GM23248 (cell line): Measurements from ENCODE around the gene STRIP2. TPM values are rescaled to one million over a fixed set of nuclear protein-coding genes. Genes with fewer than 3 reads are reported as not detected.
A peak's percentile ranks its signal among the peaks of the same experiment; 100 is the strongest.

ENCODE experiments used
- DNase-seq: peaks from one replicate; pipeline ENCODE4 v3.0.0-alpha.2; 2015
- H2AFZ ChIP-seq: fragments of 200-600 bp; sonication (generic); 2 replicates; pipeline ENCODE4 v1.6.1; 2016; ENCODE audit warnings: antibody characterized with exemption
- H3F3A ChIP-seq: fragments of 200-600 bp; sonication (generic); 2 replicates; pipeline ENCODE4 v1.6.1; 2016; ENCODE audit warnings: mild to moderate bottlenecking, antibody characterized with exemption, mixed run types; ENCODE audit not compliant: insufficient read depth
- H3K27ac ChIP-seq: fragments of 200-600 bp; sonication (generic); 2 replicates; pipeline ENCODE4 v1.5.1; 2016; ENCODE audit warnings: mild to moderate bottlenecking
- H3K27me3 ChIP-seq: fragments of 200-600 bp; sonication (generic); replicated peaks from 2 replicates; pipeline ENCODE4 v1.6.1; 2016; ENCODE audit warnings: mild to moderate bottlenecking; ENCODE audit not compliant: insufficient read depth
- H3K36me3 ChIP-seq: fragments of 200-600 bp; sonication (generic); 2 replicates; pipeline ENCODE4 v1.6.1; 2016; ENCODE audit warnings: low read depth, mild to moderate bottlenecking
- H3K4me1 ChIP-seq: fragments of 200-600 bp; sonication (generic); 2 replicates; pipeline ENCODE4 v1.6.1; 2016; ENCODE audit warnings: mild to moderate bottlenecking; ENCODE audit not compliant: insufficient read depth
- H3K4me2 ChIP-seq: fragments of 200-600 bp; sonication (generic); one replicate; pipeline ENCODE4 v1.6.1; 2016; ENCODE audit warnings: mild to moderate bottlenecking; ENCODE audit not compliant: unreplicated experiment
- H3K4me3 ChIP-seq: fragments of 200-600 bp; sonication (generic); 2 replicates; pipeline ENCODE4 v1.5.1; 2016; ENCODE audit warnings: mild to moderate bottlenecking
- H3K79me2 ChIP-seq: fragments of 200-600 bp; sonication (generic); 2 replicates; pipeline ENCODE4 v1.6.1; 2016; ENCODE audit warnings: mild to moderate bottlenecking; ENCODE audit not compliant: insufficient read depth
- H3K9ac ChIP-seq: fragments of 200-600 bp; sonication (generic); 2 replicates; pipeline ENCODE4 v1.6.1; 2016; ENCODE audit warnings: mild to moderate bottlenecking
- H3K9me2 ChIP-seq: fragments of 200-600 bp; sonication (generic); 2 replicates; pipeline ENCODE4 v1.6.1; 2016; ENCODE audit warnings: mixed run types, mild to moderate bottlenecking, moderate library complexity; ENCODE audit not compliant: insufficient read depth
- H3K9me3 ChIP-seq: fragments of 200-600 bp; sonication (generic); one replicate; pipeline ENCODE4 v1.6.1; 2017; ENCODE audit warnings: low read depth
- H4K20me1 ChIP-seq: fragments of 200-600 bp; sonication (generic); 2 replicates; pipeline ENCODE4 v1.6.0; 2016; ENCODE audit not compliant: insufficient read depth
- EZH2 ChIP-seq: fragments of 200-600 bp; sonication (generic); IDR thresholded peaks from 2 replicates; pipeline ENCODE4 v1.6.1; 2018; ENCODE audit warnings: antibody characterized with exemption, mild to moderate bottlenecking; ENCODE audit not compliant: insufficient read depth, poor library complexity, severe bottlenecking
- EZH2phosphoT487 ChIP-seq: fragments of 200-600 bp; sonication (generic); IDR thresholded peaks from 2 replicates; pipeline ENCODE4 v1.6.1; 2018; ENCODE audit warnings: antibody characterized with exemption, moderate library complexity, mild to moderate bottlenecking, low read depth; ENCODE audit not compliant: insufficient read depth
- WGBS, 2 experiments: methylation state at CpG; one replicate each; pipeline ENCODE4 v1.1.6; 2015 to 2017; ENCODE audit warnings: low lambda C conversion rate in 2 of 2, low coverage in 1 of 2; ENCODE audit errors: missing lambda C conversion rate in 2 of 2; 5-methylcytosine and 5-hydroxymethylcytosine counted together
- in situ Hi-C: fragments of 300-500 bp; cut with MboI; formaldehyde crosslinking; loops from 2 replicates; pipeline ENCODE4 v1.15.0; 2020
- polyA plus RNA-seq: library from polyadenylated mRNA; unstranded; fragments of >200 nt; fragmentation: Nextera tagmentation; extraction: Ambion mirVana; gene quantifications from 2 replicates; pipeline ENCODE4 v1.2.1, GENCODE V29; 2016
- total RNA-seq: library from RNA; depleted of rRNA; stranded (reverse); fragments of >200 nt; shearing (Covaris generic); gene quantifications from 2 replicates; pipeline ENCODE4 v1.2.3, GENCODE V29; 2014

Gene STRIP2
- total and polyA plus RNA-seq, 2 experiments from 2014 or later = 1.5 to 2.2 TPM

DNA sequence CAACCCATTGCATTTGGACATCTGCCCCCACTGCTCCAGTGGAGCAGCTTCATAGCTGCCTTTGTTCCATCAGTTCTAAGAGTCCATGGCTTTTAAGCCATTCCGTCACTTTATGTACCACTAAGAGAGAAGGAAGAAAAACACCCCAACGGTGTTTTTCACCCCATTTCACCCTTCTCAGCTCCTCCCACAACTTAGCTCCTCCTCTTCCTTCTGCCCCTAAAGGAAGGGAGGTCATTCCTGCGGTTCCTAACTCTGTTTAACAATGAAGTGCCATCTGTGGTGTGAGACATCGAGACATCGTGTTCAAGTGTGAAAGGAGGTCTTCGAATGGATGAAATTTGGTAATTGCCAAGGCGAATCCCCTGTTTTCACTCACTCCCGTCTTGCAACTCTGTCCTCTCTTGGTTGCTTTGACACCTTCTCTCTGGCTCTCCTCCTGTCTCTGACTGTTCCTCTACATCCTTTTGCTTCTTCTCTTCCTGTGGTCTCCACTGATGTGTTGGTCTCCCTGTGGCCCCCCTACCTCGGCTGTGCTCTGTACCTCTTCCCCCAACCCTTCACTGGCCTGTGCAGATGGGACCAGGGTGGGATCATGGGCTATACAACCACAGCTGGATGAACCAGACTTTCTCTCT lies 91.1 kb downstream of the STRIP2 start:
- Histone ChIP-seq H3K9ac (no peak overlapping the region), H3K9me3 (no peaks in the 10 kb centered on the region), H3K4me1 (peaks cover 12% of the 10 kb centered on the region), H3K4me2 (no peak overlapping the region), H3K27me3 (no peaks in the 10 kb centered on the region; the same call in 1 of the 2 replicates), H3K4me3 (no peak overlapping the region), H3K36me3 (no peaks in the 10 kb centered on the region), H3F3A (peaks cover 7% of the 10 kb centered on the region; the same call in 1 of the 2 replicates), H3K79me2 (no peaks in the 10 kb centered on the region), H3K27ac (no peak overlapping the region), H4K20me1 (no peaks in the 10 kb centered on the region), H2AFZ (no peak overlapping the region), H3K9me2 (no peaks in the 10 kb centered on the region)
- in situ Hi-C loops = no loop called here
- whole genome bisulfite sequencing, 2 experiments = 79 to 82% methylated on average over 9 of the region's 9 CpGs
- DNase-seq = no peak
- no peak for TF ChIP-seq EZH2phosphoT487
- TF ChIP-seq EZH2 = no peak

DNA sequence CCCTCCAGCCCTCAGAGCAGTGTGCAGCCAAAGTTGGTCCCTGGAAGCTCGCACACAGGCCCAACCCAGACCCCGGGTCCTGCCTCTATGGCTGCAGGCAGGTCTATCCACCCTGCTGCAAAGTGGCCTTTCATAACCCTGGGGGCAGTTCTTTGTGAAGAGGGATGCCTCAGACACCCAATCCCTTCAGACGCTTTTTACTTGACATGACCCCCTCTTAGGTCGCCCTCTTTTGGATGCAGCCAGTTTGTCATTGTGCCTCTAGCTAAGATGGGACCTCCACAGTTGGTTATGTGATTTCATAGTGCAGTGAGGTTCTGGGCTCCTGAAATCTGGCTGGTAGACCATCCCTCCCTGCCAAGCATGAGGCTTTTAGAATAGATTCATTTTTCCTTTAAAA lies 95.4 kb downstream of the STRIP2 start:
- Histone ChIP-seq H3K9me2 (no peaks in the 10 kb centered on the region), H3K27me3 (no peaks in the 10 kb centered on the region), H3F3A (peaks cover 9% of the 10 kb centered on the region; the same call in 1 of the 2 replicates), H3K36me3 (no peaks in the 10 kb centered on the region), H3K9me3 (no peaks in the 10 kb centered on the region), H3K79me2 (no peaks in the 10 kb centered on the region), H3K27ac (no peak overlapping the region), H2AFZ (no peak overlapping the region), H4K20me1 (no peaks in the 10 kb centered on the region), H3K4me3 (no peak overlapping the region), H3K9ac (no peak overlapping the region), H3K4me1 (peaks cover 14% of the 10 kb centered on the region), H3K4me2 (no peak overlapping the region)
- TF ChIP-seq EZH2phosphoT487 (no peak), EZH2 (no peak)
- DNase-seq = no peak
- in situ Hi-C loops = no loop called here
- WGBS, 2 experiments = 85 to 94% methylated on average over 4 of the region's 4 CpGs

GRCh38 chr7:129530795-129531391 lies 96.7 kb downstream of the STRIP2 start:
- Histone ChIP-seq H2AFZ (no peak overlapping the region), H3K9me3 (no peaks in the 10 kb centered on the region), H3K27ac (peak overlapping the region; percentile 48), H3K4me2 (peak overlapping the region; percentile 54), H3K27me3 (no peaks in the 10 kb centered on the region), H3F3A (peaks cover 9% of the 10 kb centered on the region; the same call in 1 of the 2 replicates), H4K20me1 (no peaks in the 10 kb centered on the region), H3K36me3 (no peaks in the 10 kb centered on the region), H3K4me1 (peaks cover 14% of the 10 kb centered on the region), H3K9ac (no peak overlapping the region), H3K4me3 (peak overlapping the region; percentile 34; the same call in 1 of the 2 replicates), H3K9me2 (no peaks in the 10 kb centered on the region), H3K79me2 (no peaks in the 10 kb centered on the region)
- in situ Hi-C loops = no loop called here
- WGBS, 2 experiments = 11 to 38% methylated on average over 3 to 5 of the region's 5 CpGs
- TF ChIP-seq EZH2 (no peak), EZH2phosphoT487 (no peak)
- peak; percentile 95 for DNase-seq

- in situ Hi-C loops = no loop called here
- Histone ChIP-seq H3K27me3 (no peaks in the 10 kb centered on the region), H2AFZ (no peak overlapping the region), H3K27ac (no peak overlapping the region), H3K9ac (no peak overlapping the region), H3K4me3 (no peak overlapping the region), H3K36me3 (no peaks in the 10 kb centered on the region), H3K4me2 (no peak overlapping the region), H3F3A (peaks cover 9% of the 10 kb centered on the region; the same call in 1 of the 2 replicates), H3K79me2 (no peaks in the 10 kb centered on the region), H4K20me1 (no peaks in the 10 kb centered on the region), H3K9me2 (no peaks in the 10 kb centered on the region), H3K4me1 (peaks cover 14% of the 10 kb centered on the region), H3K9me3 (no peaks in the 10 kb centered on the region)
- DNase-seq = no peak
- no peak for TF ChIP-seq EZH2
- TF ChIP-seq EZH2phosphoT487 = no peak
- 90 to 91% methylated on average over 11 of the region's 11 CpGs for WGBS, 2 experiments
Measured at GRCh38 chr7:129531721-129532120, 97.5 kb downstream of the STRIP2 start.
